Measurements from ENCODE around the gene PCDHGB6.
"Not testable (repeated sequence)": the region's sequence is repeated elsewhere in the genome, so short reads cannot be mapped to it uniquely, and the experiment has no call there.

Gene PCDHGB6

DNA sequence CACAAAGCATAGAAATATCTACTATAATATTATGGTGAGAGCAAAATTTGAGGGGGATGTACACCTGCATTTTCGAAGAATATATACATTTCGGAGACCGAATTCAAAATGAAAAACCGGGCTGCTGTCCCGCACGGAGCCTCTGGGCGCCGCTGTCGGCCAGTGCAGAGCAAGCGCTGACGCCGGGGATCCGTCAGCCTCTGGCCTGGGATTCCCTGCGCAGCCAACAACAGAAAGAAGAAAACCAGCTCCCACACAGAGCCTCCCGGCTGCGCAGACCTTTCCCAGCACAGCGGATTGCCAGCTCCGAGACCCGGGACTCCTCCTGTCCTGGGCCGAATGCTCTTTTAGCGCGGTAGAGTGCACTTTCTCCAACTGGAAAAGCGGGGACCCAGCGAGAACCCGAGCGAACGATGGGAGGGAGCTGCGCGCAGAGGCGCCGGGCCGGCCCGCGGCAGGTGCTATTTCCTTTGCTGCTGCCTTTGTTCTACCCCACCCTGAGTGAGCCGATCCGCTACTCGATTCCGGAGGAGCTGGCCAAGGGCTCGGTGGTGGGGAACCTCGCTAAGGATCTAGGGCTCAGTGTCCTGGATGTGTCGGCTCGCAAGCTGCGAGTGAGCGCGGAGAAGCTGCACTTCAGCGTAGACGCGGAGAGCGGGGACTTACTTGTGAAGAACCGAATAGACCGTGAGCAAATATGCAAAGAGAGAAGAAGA lies at the start of gene PCDHGB6:
PCDHGB6 (plus strand) TSS at position 232 of the 716 bp plus-strand sequence; CDS start at position 414, 182 bp downstream.
- DNase-seq (ENCODE audit: low read depth in 2 of 2, low spot score in 1 of 2): not testable (repeated sequence)

DNA sequence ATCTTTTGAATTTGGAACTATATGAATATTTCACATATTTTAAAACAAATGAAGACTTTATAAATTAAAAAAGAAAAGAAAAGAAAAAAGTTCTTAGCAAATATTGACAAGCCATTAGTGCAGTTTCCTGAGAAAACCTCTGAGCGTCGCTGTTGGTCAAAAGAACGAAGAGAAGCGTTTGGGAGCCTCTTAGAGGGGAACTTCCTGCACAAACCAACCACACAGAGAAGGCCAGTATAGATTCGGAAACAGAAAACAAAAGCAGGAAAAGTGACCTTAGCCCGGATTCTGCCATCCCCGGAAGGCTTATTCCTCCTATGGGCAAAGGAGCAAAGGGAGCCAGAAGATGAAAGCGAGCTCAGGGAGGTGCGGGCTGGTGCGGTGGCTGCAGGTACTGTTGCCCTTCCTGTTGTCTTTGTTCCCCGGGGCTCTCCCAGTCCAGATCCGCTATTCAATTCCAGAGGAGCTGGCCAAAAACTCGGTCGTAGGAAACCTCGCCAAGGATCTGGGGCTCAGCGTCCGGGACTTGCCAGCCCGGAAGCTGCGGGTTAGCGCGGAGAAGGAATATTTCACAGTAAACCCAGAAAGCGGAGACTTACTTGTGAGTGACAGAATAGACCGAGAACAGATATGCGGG lies 47.9 kb upstream of the PCDHGB6 start, which contains the start of gene PCDHGB2:
PCDHGB2 (plus strand) TSS at position 205 of the 637 bp plus-strand sequence; CDS start at position 347, 142 bp downstream.
- no peak for DNase-seq (ENCODE audit: low read depth in 2 of 2, low spot score in 1 of 2)

DNA sequence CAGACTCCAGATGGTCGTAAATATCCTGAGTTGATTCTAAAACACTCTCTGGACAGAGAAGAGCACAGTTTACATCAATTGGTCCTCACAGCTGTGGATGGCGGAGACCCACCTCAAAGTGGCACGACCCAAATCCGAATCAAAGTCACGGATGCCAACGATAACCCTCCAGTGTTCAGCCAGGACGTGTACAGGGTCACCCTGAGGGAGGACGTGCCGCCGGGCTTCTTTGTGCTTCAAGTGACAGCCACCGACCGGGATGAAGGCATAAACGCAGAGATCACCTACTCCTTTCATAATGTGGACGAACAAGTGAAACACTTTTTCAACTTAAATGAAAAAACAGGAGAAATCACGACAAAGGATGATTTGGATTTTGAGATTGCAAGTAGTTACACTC lies 47.1 kb upstream of the PCDHGB6 start:
- DNase-seq (ENCODE audit: low read depth in 2 of 2, low spot score in 1 of 2): no peak

DNA sequence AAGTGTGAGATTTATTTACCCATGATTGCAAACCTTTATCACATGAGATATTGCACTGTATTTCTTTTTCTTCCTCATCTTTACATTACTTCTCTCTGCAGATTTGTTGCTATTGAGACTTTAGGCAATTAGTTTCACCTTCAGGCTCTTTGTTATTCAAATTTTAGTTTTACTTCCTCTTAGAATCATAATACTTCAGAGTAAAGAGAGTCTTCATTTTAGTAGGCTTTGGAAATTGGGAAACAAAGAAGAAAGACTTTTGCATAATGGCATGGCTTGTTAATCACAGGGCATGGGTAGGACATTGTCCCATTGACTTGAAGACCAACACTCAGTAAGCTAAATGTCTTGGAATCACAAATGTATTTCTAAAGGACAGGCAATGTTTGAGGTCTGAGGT lies 45.1 kb upstream of the PCDHGB6 start:
- DNase-seq (ENCODE audit: low read depth in 2 of 2, low spot score in 1 of 2): no peak

DNA sequence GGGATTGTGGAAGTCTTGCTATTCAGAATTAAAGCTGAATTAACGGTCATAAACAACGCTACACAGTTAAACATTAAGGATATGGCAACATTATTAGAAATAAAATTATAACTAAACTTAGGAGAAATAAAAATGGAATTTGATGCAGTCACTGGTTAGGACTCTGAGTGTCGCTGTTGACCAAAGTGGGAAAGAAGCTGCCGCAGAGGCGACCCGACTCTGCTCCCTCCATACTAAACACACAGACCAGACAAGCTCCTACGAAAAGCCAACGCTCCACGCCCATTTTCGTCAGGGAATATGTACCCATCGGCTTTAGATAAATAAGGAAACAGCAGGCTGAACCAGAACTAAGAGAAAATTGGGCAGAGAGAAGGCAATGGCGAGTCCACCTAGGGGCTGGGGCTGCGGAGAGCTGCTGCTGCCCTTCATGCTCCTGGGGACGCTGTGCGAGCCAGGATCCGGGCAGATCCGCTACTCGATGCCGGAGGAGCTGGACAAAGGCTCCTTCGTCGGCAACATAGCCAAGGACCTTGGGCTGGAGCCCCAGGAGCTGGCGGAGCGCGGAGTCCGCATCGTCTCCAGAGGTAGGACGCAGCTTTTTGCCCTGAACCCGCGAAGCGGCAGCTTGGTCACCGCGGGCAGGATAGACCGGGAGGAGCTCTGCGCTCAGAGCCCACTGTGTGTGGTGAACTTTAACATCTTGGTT lies 43.7 kb upstream of the PCDHGB6 start, which contains the start of gene PCDHGA5:
PCDHGA5 (plus strand) TSS at position 211 of the 709 bp plus-strand sequence; CDS start at position 380, 169 bp downstream.
- DNase-seq (ENCODE audit: low read depth in 2 of 2, low spot score in 1 of 2): no peak

DNA sequence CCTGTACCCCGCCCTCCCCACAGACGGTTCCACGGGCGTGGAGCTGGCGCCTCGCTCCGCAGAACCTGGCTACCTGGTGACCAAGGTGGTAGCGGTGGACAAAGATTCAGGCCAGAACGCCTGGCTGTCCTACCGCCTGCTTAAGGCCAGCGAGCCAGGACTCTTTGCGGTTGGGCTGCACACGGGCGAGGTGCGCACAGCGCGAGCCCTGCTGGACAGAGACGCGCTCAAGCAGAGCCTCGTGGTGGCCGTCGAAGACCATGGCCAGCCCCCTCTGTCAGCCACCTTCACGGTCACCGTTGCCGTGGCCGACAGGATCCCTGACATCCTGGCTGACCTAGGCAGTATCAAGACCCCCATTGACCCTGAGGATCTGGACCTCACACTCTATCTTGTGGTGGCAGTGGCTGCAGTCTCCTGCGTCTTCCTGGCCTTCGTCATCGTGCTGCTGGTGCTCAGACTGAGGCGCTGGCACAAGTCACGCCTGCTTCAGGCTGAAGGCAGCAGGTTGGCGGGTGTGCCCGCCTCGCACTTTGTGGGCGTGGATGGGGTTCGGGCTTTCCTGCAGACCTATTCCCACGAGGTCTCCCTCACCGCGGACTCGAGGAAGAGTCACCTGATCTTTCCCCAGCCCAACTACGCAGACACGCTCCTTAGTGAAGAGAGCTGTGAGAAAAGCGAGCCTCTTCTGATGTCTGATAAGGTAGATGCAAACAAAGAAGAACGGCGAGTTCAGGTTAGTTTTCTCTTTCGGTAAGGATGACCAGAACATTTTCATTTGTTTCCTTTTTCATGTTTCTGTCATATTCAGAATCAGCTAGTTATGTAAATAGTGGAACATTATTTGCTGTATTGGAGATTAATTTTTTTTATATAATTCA lies 41.6 kb upstream of the PCDHGB6 start:
- no peak for DNase-seq (ENCODE audit: low read depth in 2 of 2, low spot score in 1 of 2)

DNA sequence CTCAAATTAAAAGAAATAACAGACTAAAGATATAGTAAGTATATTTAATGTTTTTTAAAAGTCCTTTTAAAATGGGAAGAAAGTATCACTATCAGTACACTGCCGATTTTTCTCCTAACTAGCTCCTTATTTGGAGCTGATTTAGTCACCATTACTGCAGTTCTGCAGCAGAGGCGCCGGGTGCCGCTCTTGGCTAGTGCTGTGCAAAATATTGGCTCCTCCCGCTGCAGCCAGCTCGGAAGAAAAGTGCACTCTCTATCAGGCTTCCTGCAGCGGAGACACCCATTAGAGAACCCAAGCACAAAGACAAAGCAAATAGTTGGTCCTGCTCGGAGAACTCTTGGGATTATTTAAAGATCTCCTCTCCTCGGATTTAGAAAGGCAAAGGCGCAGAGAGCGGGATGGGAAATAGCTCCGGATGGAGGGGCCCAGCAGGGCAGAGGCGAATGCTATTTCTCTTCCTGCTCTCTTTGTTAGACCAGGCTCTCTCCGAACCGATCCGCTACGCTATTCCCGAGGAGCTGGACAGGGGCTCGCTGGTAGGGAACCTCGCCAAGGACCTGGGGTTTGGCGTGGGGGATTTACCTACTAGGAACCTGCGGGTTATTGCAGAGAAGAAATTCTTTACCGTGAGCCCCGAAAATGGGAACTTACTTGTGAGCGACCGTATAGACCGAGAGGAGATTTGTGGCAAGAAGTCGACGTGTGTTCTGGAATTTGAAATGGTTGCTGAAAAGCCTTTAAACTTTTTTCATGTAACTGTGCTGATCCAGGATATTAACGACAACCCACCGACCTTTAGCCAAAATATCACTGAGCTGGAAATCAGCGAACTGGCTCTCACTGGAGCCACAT lies 37.6 kb upstream of the PCDHGB6 start, which contains the start of gene PCDHGB3:
PCDHGB3 (plus strand) TSS at position 249 of the 855 bp plus-strand sequence; CDS start at position 402, 153 bp downstream.
- DNase-seq (ENCODE audit: low read depth in 2 of 2, low spot score in 1 of 2): no peak

DNA sequence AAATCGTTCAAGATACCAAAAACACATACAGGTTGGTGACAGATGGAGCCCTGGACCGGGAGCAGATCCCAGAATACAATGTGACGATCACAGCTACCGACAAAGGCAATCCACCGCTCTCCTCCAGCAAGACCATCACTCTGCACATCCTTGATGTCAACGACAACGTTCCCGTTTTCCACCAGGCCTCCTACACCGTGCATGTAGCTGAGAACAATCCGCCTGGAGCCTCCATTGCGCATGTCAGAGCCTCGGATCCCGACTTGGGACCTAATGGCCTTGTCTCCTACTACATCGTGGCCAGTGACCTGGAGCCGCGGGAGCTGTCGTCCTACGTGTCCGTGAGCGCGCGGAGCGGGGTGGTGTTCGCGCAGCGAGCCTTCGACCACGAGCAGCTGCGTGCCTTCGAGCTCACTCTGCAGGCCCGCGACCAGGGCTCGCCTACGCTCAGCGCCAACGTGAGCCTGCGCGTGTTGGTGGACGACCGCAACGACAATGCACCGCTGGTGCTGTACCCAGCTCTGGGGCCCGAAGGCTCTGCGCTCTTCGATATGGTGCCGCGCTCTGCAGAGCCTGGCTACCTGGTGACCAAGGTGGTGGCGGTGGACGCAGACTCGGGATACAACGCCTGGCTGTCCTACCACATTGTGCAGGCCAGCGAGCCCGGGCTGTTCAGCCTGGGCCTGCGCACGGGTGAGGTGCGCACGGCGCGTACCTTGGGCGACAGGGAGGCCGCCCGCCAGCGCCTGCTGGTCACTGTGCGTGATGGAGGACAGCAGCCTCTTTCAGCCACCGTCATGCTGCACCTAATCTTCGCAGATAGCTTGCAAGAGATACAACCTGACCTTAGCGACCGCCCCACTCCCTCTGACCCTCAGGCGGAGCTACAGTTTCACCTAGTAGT lies 36.0 kb upstream of the PCDHGB6 start:
- no peak for DNase-seq (ENCODE audit: low read depth in 2 of 2, low spot score in 1 of 2)

DNA sequence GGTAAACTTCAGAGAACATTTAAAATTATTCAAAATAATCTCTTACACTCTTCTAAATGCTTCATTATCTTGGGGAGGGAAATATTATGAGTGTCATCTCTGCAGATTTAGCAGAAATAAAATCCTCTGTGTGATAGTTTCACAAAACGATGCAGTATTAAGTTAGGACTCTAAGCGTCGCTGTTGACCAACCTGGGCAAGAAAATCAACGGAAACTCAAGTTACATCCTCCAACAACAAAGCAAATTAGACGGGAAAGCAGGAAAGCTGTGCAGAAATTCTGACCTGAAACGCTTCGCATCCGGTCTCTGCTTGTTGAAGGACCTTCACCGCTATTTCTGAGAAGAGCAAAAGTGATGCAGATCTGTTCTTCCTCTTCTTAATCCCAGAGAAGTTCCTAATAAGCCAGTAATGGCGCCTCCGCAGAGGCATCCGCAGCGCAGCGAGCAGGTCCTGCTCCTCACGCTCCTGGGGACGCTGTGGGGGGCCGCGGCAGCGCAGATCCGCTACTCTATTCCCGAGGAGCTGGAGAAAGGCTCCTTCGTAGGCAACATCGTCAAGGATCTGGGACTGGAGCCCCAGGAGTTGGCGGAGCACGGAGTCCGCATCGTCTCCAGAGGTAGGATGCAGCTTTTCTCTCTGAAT lies 34.0 kb upstream of the PCDHGB6 start, which contains the start of gene PCDHGA6:
PCDHGA6 (plus strand) TSS at position 219 of the 645 bp plus-strand sequence; CDS start at position 412, 193 bp downstream.
- DNase-seq (ENCODE audit: low read depth in 2 of 2, low spot score in 1 of 2): no peak

DNA sequence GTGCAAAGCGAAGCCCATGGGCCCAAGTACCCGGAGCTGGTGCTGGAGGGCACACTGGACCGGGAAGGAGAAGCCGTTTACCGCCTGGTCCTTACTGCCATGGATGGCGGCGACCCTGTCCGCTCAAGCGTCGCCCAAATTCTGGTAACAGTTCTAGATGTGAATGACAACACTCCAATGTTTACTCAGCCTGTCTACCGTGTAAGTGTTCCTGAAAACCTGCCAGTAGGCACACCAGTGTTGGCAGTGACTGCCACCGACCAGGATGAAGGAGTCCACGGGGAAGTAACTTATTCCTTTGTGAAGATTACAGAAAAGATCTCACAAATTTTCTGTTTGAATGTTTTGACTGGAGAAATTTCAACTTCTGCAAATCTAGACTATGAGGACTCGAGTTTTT lies 33.2 kb upstream of the PCDHGB6 start:
- no peak for DNase-seq (ENCODE audit: low read depth in 2 of 2, low spot score in 1 of 2)

DNA sequence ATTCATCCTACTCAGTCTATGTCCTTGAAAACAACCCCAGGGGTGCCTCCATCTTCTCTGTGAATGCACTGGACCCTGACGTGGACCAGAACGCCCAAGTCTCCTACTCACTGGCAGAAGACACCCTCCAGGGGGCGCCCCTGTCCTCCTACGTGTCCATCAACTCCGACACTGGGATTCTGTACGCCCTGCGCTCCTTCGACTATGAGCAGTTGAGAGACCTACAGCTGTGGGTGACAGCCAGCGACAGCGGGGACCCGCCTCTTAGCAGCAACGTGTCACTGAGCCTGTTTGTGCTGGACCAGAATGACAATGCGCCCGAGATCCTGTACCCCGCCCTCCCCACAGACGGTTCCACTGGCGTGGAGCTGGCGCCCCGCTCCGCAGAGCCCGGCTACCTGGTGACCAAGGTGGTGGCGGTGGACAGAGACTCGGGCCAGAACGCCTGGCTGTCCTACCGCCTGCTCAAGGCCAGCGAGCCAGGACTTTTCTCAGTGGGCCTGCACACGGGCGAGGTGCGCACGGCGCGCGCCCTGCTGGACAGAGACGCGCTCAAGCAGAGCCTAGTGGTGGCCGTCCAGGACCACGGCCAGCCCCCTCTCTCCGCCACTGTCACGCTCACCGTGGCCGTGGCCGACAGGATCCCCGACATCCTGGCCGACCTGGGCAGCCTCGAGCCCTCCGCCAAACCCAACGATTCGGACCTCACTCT lies 32.2 kb upstream of the PCDHGB6 start:
- DNase-seq (ENCODE audit: low read depth in 2 of 2, low spot score in 1 of 2): not testable (repeated sequence)

DNA sequence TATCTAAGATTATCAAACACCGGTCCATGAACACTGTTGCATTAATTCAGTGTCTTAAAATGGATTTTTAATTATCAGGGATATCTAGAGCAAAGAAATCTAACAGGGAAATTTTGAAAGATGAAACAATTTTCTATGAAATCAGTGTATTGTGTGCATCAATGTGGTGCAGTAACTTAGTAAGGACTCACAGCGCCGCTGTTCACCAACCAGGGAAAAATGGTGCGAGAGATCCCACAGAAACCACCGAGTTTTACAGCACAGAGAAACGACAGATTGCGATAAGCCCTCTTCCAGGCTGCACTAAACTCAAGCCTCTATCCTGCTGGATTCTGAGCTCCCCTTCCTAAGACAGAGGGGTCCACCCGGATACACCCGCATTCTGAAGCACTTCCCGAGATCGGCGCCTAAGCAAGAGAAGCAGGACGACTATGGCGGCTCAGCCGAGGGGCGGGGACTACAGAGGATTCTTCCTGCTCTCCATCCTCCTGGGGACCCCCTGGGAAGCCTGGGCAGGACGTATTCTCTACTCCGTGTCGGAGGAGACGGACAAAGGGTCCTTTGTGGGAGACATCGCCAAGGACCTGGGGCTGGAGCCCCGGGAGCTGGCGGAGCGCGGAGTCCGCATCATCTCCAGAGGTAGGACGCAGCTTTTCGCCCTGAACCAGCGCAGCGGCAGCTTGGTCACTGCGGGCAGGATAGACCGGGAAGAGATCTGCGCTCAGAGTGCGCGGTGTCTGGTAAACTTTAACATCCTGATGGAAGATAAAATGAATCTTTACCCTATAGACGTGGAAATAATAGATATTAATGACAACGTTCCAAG lies 25.1 kb upstream of the PCDHGB6 start, which contains the start of gene PCDHGA7:
PCDHGA7 (plus strand) TSS at position 274 of the 826 bp plus-strand sequence; CDS start at position 432, 158 bp downstream.
- no peak for DNase-seq (ENCODE audit: low read depth in 2 of 2, low spot score in 1 of 2)

DNA sequence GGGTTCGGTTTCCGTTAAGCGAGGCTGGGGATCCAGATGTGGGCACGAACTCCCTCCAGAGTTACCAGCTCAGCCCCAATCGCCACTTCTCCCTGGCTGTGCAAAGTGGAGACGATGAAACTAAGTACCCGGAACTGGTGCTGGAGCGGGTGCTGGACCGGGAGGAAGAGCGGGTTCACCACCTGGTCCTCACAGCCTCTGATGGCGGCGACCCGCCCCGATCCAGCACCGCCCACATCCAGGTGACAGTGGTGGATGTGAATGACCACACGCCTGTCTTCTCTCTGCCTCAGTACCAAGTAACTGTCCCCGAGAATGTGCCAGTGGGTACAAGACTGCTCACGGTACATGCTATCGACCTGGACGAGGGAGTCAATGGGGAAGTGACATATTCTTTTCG lies 24.5 kb upstream of the PCDHGB6 start:
- DNase-seq (ENCODE audit: low read depth in 2 of 2, low spot score in 1 of 2): no peak

DNA sequence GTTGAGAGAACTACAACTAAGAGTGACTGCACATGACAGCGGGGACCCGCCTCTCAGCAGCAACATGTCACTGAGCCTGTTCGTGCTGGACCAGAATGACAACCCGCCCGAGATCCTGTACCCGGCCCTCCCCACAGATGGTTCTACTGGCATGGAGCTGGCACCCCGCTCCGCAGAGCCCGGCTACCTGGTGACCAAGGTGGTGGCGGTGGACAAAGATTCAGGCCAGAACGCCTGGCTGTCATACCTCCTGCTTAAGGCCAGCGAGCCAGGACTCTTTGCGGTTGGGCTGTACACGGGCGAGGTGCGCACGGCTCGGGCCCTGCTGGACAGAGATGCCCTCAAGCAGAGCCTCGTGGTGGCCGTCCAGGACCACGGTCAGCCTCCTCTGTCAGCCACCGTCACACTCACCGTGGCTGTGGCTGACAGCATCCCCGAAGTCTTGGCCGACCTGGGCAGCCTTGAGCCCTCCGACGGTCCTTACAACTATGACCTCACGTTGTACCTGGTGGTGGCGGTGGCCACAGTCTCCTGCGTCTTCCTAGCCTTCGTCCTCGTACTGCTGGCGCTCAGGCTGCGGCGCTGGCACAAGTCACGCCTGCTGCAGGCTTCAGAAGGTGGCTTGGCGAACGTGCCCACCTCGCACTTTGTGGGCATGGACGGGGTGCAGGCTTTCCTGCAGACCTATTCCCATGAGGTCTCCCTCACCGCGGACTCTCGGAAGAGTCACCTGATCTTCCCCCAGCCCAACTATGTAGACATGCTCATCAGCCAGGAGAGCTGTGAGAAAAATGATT lies 23.2 kb upstream of the PCDHGB6 start:
- no peak for DNase-seq (ENCODE audit: low read depth in 2 of 2, low spot score in 1 of 2)

DNA sequence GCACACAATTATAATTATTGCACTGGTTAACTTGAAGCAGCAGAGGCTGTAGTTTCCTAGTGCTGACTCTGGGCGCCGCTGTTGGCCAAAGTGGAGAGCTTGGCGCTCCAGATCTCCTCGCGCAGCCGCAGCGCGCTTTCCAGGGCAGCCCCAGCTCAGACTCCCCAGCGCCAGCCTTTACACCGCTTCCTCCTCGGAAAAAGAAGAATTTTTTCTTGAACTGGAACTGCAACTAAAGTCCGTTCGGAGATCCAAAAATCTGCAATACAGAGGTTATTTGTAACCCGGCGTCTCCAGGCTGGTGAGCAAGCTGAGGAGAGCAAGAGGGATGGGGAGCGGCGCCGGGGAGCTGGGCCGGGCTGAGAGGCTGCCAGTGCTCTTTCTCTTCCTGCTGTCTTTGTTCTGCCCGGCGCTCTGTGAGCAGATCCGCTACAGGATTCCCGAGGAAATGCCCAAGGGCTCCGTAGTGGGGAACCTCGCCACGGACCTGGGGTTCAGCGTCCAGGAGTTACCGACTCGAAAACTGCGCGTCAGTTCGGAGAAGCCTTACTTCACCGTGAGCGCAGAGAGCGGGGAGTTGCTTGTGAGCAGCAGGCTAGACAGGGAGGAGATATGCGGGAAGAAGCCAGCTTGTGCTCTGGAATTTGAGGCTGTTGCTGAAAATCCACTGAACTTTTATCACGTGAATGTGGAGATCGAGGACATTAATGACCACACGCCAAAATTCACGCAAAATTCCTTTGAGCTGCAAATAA lies 20.1 kb upstream of the PCDHGB6 start, which contains the start of gene PCDHGB4:
PCDHGB4 (plus strand) TSS at position 142 of the 755 bp plus-strand sequence; CDS start at position 329, 187 bp downstream.
- DNase-seq (ENCODE audit: low read depth in 2 of 2, low spot score in 1 of 2): not testable (repeated sequence)
